ENCODE data around the gene DDX3X. TPM values are rescaled to one million over a fixed set of nuclear protein-coding genes. Genes with fewer than 3 reads are reported as not detected.

Gene DDX3X
- total and polyA plus RNA-seq, 9 of the 15 experiments (the other 6 are each of a cell fraction or from before 2014, with no cell fraction given) = 51.3 to 232 (median 138) TPM

DNA sequence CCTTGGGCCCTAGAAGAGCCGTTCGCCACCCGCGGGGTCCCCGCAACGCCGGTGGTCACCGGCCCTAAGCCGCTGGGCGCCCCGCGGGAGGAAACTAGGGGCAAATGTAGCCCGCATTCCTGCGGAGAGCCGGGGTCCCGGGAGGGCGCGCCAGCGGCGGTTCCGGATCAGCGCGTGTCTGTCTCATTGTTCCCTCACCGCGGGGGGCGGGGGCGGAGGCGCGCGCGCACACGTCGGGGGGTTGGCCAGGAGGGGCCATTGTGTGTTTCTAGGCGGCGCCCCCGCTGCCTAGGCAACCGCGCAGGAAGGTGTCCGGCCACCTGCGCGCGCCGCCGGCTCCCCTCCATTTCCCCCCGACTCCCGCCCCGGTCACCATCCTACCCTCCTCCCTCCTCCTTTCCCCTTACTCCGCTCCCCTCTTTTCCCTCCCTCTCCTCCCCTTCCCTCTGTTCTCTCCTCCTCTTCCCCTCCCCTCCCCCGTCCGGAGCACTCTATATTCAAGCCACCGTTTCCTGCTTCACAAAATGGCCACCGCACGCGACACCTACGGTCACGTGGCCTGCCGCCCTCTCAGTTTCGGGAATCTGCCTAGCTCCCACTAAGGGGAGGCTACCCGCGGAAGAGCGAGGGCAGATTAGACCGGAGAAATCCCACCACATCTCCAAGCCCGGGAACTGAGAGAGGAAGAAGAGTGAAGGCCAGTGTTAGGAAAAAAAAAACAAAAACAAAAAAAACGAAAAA is 789 bp upstream of the DDX3X start (continued):
- TF ChIP-seq MAZ (CRISPR knock-in tag; conservative IDR thresholded peaks at IDR 0.05 in 1 of 2, IDR thresholded peaks at IDR 0.05 in 1 of 2) (peak; percentile 67 to 77), ZNF12 (CRISPR knock-in tag; IDR thresholded peaks at IDR 0.05) (no peak; the same call in 1 of the 2 replicates), ZNF224 (CRISPR knock-in tag; IDR thresholded peaks at IDR 0.05) (no peak), MED1 (CRISPR knock-in tag; IDR thresholded peaks at IDR 0.05; ENCODE audit: borderline replicate concordance) (no peak), NCOA4 (IDR thresholded peaks at IDR 0.05; ENCODE audit: partially characterized antibody) (no peak), TCFL5 (CRISPR knock-in tag; conservative IDR thresholded peaks at IDR 0.05) (no peak), XRCC4 (IDR thresholded peaks at IDR 0.05; ENCODE audit: extremely low read depth, insufficient read depth, insufficient read length) (no peak), RB1 (IDR thresholded peaks at IDR 0.05; ENCODE audit: low read depth) (0 out of 2 replicates have a peak, but pooled peaks have one; percentile 37), U2AF1 (optimal IDR thresholded peaks at IDR 0.05; ENCODE audit: low read depth, low read length) (no peak), FOS (IDR thresholded peaks at IDR 0.05; ENCODE audit: extremely low read depth, insufficient read length) (no peak), XRCC3 (IDR thresholded peaks at IDR 0.05) (no peak), BRD4 (IDR thresholded peaks at IDR 0.05) (peak; percentile 90), TOE1 (IDR thresholded peaks at IDR 0.05; ENCODE audit: borderline replicate concordance) (peak; percentile 94), TOE1 (CRISPR knock-in tag; IDR thresholded peaks at IDR 0.05; ENCODE audit: borderline replicate concordance, low read depth) (no peak), ZNF766 (CRISPR knock-in tag; conservative IDR thresholded peaks at IDR 0.05) (no peak)
- TF ChIP-seq, protein P1, sequence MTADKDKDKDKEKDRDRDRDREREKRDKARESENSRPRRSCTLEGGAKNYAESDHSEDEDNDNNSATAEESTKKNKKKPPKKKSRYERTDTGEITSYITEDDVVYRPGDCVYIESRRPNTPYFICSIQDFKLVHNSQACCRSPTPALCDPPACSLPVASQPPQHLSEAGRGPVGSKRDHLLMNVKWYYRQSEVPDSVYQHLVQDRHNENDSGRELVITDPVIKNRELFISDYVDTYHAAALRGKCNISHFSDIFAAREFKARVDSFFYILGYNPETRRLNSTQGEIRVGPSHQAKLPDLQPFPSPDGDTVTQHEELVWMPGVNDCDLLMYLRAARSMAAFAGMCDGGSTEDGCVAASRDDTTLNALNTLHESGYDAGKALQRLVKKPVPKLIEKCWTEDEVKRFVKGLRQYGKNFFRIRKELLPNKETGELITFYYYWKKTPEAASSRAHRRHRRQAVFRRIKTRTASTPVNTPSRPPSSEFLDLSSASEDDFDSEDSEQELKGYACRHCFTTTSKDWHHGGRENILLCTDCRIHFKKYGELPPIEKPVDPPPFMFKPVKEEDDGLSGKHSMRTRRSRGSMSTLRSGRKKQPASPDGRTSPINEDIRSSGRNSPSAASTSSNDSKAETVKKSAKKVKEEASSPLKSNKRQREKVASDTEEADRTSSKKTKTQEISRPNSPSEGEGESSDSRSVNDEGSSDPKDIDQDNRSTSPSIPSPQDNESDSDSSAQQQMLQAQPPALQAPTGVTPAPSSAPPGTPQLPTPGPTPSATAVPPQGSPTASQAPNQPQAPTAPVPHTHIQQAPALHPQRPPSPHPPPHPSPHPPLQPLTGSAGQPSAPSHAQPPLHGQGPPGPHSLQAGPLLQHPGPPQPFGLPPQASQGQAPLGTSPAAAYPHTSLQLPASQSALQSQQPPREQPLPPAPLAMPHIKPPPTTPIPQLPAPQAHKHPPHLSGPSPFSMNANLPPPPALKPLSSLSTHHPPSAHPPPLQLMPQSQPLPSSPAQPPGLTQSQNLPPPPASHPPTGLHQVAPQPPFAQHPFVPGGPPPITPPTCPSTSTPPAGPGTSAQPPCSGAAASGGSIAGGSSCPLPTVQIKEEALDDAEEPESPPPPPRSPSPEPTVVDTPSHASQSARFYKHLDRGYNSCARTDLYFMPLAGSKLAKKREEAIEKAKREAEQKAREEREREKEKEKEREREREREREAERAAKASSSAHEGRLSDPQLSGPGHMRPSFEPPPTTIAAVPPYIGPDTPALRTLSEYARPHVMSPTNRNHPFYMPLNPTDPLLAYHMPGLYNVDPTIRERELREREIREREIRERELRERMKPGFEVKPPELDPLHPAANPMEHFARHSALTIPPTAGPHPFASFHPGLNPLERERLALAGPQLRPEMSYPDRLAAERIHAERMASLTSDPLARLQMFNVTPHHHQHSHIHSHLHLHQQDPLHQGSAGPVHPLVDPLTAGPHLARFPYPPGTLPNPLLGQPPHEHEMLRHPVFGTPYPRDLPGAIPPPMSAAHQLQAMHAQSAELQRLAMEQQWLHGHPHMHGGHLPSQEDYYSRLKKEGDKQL (CRISPR knock-in tag; IDR thresholded peaks at IDR 0.05; ENCODE audit: borderline replicate concordance) = no peak
- TF ChIP-seq, protein P2, sequence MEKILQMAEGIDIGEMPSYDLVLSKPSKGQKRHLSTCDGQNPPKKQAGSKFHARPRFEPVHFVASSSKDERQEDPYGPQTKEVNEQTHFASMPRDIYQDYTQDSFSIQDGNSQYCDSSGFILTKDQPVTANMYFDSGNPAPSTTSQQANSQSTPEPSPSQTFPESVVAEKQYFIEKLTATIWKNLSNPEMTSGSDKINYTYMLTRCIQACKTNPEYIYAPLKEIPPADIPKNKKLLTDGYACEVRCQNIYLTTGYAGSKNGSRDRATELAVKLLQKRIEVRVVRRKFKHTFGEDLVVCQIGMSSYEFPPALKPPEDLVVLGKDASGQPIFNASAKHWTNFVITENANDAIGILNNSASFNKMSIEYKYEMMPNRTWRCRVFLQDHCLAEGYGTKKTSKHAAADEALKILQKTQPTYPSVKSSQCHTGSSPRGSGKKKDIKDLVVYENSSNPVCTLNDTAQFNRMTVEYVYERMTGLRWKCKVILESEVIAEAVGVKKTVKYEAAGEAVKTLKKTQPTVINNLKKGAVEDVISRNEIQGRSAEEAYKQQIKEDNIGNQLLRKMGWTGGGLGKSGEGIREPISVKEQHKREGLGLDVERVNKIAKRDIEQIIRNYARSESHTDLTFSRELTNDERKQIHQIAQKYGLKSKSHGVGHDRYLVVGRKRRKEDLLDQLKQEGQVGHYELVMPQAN (IDR thresholded peaks at IDR 0.05; ENCODE audit: borderline replicate concordance) = peak; percentile 86
- TF ChIP-seq, protein P3, sequence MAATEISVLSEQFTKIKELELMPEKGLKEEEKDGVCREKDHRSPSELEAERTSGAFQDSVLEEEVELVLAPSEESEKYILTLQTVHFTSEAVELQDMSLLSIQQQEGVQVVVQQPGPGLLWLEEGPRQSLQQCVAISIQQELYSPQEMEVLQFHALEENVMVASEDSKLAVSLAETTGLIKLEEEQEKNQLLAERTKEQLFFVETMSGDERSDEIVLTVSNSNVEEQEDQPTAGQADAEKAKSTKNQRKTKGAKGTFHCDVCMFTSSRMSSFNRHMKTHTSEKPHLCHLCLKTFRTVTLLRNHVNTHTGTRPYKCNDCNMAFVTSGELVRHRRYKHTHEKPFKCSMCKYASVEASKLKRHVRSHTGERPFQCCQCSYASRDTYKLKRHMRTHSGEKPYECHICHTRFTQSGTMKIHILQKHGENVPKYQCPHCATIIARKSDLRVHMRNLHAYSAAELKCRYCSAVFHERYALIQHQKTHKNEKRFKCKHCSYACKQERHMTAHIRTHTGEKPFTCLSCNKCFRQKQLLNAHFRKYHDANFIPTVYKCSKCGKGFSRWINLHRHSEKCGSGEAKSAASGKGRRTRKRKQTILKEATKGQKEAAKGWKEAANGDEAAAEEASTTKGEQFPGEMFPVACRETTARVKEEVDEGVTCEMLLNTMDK (IDR thresholded peaks at IDR 0.05; ENCODE audit: borderline replicate concordance, insufficient read depth, low read depth, low read length, poor library complexity, severe bottlenecking) = no peak
